HG02763 (cell line): ENCODE measurements around the gene CFAP97.
"Not testable (repeated sequence)": the region's sequence is repeated elsewhere in the genome, so short reads cannot be mapped to it uniquely, and the experiment has no call there.

Experiments
- ATAC-seq: cut with Tn5 transposase; IDR thresholded peaks from one replicate; pipeline ENCODE4 v1.9.1; 2021; ENCODE audit warnings: mild to moderate bottlenecking, moderate library complexity; ENCODE audit not compliant: unreplicated experiment

The CFAP97 gene

DNA sequence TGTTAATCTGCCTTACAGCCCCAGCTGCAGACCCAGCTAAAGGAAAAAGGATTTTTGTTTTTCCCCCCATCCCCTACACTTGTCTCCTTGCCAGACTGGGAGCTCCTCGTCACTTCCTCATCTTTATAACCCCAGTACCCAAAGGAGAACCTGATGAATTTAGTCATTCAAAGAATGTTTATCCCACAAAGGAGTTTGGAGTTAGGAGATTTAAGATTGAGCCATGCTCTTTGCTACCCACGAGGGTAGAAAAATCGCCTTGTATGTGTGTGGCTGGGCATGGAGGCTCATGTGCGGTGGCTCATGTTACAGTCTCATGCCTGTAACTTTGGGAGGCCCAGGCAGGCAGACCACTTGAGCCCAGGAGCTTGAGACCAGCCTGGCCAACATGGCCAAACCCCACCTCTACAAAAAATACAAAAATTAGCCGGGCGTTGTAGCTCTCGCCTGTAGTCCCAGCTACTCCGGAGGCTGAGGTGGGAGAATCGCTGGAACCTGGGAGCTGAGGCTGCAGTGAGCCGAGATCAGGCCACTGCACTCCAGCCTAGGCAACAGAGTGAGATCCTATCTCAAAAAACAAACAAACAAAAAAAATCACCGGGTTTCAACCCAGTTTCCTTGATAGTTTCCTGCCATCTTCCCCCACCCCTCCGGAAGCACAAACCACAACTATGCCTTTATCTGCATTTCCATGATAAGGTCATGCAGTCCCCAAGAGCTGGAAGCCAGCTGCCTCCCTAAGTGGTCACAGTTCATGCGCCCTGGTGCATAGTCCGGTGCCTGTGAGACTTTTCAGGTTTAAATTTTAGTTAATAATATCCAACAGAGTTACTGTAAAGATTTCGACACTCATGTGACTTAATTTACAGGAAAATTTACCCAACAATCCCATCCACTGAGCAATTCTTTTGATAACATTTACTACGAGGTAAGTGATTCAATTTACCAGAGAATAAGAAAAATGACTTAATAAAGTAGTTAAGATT is 1.5 kb downstream of the CFAP97 start:
- ATAC-seq: no peak

DNA sequence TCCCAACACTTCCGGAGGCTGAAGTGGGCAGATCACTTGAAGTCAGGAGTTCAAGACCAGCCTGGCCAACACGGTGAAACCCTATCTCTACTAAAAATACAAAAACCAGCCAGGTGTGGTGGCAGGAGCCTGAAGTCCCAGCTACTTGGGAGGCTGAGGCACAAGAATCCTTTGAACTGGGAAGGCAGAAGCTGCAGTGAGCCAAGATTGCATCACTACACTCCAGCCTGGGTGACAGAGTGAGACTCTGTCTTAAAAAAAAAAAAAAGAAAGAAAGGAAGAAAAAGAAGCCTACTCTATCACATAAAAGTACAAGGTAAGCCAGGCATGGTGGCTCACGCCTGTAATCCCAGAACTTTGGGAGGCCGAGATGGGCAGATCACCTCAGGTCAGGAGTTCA is 5.6 kb downstream of the CFAP97 start:
- not testable (repeated sequence) for ATAC-seq

DNA sequence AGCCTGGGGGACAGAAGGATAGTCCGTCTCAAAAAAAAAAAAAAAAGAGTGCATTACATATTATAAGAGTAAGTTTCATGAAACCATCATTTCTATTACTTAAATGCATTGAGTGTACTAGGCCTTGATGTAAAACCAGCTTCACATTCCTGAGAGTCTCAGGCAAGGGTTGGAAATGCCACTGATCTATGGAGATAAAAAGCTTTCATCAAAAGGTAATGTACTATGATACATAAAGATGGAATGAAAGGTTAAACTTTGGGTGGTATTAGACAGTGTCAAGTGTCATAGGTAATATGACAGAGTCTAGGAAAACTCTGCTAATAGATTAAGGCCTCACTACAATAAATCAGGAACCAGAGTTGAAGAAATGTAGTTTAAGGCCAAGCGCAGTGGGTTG is 7.4 kb downstream of the CFAP97 start:
- no peak for ATAC-seq

DNA sequence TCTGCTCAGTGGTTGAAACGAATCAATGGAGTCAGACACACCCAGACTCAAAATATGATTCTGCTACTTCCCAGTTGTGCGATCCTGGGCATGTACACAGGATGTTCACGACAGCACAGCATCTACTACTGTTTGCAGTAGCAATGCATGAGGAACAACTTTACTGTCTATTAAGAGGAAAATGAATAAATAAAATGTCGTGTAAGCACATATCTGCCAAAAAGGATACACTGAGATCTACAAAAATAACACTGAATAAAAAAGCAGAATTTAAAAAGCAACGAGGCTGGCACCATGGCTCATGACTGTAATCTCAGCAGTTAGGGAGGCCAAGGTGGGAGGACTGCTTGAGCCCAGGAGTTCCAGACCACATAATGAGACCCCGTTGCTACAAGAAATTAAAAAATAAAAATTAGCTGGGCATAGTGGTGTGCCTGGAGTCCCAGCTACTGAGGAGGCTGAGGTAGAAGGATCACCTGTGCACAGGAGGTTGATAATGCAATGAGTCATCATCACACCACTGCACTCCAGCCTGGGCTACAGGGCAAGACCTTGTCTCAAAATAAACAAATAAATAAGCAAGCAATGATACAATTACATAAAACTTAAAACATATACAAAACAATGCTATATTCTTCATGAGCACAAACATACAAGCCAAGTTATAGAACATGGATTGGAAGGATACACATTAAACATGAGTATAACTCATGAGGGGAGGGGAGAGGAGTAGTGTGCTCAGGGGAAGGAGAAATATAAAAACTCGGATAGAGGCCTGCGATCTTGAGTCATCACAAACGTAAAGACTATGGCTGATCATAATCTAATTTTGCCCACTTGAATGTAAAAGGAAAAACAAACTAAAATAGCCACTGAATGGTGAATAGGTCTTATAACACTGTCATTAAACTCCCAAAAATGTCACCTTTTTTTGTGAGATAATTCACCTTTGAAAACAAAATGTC is 8.6 kb downstream of the CFAP97 start:
- no peak for ATAC-seq

DNA sequence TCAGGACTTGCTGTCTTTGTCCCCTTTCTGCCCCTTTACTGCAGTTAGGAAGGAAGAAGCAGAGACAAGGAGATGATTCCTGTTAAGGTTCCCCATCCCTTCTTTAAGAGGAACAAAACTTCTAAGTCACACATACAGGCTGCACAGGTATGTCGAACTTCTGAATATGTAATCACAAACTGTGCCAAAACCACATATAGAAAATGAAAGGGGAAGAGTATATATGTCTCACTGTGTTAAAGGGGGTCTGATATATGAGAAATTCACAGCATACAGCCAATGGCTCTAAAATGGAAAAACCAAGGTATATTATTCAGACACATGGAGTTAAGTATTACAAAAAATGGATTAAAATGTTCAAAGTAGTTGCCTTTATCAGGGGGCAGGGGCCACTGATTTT is 11.7 kb downstream of the CFAP97 start:
- peak; percentile 51 for ATAC-seq

DNA sequence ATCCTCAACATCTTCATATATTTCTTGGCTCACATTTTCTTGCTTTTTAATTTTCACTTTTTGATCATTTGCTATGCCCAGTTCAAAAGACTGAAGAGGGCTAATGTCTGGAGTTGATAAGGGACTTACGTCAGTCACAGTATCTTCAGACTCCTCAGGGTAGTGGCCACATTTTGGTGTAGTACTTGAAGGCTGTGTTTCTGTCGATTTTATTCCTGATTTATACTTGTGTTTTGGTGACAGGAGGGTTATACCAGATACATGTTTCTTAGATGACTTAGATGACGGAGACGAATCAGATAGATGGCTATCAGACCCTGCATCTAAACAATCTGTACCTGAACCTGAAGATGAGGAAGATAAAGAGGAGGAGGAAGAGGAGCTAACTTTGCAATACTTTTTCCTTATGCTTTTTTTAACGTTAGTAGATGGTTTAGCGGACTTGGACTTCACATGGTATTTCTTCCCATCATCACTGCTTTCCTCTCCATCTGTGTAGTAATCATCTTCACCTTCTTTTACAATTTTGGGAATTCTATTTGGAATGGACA is 13.4 kb downstream of the CFAP97 start:
- no peak for ATAC-seq

DNA sequence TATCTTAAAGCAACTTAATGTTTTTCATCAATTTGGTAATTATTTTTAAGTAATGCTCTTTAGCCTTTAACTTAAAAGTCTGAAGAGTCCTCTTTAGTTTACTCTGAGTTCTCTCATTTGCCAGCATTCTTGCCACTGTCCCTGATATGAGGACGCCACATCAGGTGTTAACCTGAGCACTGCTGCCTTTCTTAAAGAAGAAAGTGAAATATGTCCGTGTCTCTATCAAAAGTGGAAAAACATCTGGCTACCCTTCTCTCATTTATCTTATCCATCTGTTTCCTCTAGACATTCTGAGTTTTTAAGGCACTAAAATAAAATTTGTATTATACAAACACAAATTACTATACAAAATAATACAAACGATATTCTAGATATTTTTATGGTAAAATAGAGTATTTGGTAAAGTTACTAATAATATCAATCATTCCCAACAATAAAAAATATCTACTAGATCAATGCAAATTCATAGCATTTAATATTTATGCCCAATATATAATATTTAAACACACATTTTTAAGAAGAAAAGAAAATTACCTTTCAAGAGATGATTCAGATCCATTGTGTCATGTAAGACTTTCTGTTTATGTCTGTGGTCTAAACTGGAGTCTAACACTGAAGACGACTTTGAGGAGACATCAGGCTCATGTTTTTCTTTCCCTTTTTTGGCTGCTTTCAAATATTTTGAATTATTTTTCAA is 14.0 kb downstream of the CFAP97 start:
- no peak for ATAC-seq

DNA sequence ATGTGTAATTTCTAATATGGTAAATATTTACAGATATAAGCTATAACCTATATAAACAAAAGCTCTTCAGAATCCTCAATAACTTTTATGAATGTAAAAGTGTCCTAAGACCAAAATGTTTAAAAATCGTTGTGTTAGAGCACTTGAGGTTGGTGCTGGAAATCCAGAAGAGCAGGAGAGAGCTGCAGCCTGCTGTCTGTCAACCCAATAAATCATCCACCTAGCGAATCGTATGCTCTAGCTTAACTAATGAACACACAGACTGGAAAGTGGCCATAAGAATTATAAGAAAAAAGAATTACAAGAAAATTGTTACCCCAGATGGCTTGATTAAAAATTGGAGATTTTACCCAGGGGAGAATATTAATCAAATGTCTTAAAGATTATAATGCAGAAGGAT is 17.0 kb downstream of the CFAP97 start:
- no peak for ATAC-seq

DNA sequence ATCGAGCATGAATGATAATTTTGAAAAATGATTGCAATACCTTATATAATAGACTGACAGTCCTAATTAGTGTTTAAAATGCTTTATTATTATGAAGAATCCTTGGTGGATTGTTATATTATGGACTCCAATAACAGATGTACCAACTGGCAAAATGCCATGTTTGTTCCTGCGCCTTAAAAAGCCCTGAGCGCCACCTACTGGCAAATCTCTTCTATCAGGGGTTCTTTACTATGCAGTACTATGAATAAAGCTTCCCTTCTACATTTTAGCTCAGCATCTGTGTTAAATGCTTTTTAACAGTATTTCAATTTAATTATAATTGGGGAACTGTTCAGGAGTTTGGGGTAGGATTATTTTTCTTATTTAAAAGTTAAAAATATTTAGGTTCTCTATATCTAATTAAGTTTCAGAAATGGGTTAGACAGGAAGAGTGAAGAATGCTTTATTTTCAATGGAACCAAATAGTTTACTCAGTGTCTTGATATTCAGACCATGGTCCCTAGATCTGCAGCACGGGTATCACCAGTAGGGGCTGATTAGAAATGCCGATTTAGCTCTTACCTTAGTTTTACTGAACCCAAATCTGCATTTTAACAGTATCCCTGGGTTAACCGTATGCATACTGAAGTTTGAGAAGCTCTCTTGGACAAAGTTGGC is 20.0 kb downstream of the CFAP97 start:
- ATAC-seq: peak; percentile 73

DNA sequence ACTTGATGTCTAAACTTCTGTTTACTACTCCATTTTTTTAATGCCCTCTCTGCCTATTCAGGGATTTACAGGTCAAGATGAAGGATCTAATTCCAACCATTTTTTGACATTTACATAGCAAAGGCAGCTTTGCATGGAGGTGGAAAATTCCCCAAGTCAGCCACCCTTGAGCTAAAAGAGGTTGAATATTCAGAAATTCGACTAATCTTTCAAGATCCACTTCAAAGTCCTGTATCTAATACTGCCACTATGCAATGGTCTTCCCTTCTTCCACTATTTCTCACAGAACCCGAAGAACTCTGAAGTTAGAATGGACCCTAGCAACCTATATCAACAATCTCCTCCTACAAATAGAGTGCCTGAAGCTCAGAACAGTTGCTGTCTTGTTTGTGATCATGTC is 21.6 kb downstream of the CFAP97 start:
- ATAC-seq: no peak

DNA sequence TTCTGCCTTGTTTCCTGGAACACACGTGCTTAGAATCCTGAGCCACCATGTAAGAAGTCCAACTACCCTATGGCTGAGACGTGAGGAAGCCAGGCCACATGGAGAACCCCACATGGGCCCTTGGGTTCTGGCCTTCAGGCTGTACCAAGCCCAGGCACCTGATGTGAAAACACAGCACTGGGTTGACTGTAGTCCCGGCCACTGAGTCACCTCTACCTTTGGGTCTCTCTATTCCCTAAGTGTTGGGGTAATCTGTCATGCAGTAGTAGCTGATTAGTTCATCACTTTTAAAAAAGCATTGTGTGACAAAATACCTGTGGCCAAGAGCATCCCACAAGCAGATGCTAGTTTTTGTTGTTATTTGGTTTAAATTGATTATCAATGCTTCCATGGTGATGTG is 24.3 kb downstream of the CFAP97 start:
- ATAC-seq: no peak

DNA sequence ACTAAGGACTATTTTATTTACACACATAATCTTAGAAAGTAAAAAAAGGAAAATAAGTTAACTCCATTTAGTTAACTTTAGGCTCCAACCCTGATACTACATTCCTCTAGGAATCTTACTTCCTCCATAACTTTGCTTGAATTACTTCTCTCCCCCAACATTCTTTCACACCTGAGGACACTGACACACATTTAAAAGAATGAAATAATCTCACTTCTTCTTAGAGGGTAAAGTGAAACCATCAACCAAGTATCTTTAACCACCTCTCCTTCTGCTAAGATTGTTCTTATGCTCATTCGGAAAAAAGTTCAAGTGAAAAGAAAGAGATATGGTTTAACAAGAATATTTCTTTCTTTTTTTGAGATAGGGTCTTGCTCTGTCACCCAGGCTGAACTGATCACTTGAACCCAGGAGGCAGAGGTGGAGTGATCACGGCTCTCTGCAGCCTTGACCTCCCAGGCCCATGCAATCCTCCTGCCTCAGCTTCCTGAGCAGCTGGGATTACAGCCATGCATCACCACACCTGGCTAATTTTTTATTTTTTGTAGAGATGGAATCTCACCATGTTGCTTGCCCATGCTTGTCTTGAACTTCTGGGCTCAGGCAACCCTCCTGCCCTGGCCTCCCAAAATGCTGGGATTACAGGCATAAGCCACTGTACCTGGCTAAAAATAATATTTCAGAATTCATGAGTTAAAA is 32.3 kb downstream of the CFAP97 start:
- peak; percentile 79 for ATAC-seq

DNA sequence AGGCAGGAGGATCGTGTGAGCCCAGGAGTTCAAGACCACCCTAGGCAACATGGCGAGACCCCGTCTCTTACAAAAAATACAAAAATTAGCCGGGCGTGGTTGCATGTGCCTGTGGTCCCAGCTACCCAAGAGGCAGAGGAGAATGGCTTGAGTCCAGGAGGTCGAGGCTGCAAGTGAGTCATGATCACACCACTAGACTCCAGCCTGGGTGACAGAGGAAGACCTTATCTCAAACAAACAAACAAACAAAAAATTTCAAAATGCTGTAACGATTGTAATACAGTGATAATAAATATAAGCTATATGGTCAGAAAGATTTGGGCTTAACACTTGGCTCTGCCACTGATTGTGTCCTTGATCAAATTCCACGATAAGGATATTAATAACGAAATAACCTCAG is 36.6 kb downstream of the CFAP97 start:
- no peak for ATAC-seq

DNA sequence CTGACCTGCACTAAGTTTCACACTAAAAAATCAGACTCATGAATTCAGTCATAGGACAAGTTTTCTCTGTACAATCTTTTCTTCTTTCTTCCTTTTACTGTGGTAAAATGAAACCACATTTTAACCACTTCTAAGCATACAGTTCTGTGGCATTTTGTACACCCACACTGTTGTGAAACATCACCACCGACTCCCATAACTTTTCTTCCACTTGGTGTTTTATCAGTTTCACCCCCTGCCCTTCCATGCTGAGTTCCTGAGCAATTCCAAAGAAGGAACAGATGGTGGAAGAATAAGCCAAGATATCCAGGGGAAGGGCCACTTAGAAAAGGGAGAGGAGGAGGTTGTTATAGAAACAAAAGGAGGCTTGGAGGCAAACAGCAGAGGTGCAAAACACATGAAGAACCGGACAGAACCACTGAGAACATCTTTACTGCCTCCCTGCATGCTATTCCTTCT is 38.2 kb downstream of the CFAP97 start:
- ATAC-seq: peak; percentile 85

DNA sequence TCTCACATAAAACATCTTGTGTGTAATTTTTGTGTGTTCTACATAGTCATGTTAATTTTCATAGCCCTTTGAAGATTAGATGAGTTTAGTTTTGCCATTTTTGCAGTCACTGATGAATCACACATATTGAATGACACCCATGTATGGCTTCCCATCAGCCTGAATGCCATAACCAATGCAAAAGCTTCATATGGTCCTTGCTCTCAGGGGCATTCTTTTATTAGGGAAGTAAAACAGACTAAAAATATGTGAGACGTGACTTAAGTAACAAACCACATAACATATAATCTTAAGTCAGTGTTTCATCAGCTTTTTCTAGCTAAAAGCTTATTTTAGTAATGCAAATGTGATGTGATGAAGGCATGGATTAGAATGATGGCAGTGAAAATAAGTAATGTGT is 52.5 kb downstream of the CFAP97 start:
- ATAC-seq: no peak

DNA sequence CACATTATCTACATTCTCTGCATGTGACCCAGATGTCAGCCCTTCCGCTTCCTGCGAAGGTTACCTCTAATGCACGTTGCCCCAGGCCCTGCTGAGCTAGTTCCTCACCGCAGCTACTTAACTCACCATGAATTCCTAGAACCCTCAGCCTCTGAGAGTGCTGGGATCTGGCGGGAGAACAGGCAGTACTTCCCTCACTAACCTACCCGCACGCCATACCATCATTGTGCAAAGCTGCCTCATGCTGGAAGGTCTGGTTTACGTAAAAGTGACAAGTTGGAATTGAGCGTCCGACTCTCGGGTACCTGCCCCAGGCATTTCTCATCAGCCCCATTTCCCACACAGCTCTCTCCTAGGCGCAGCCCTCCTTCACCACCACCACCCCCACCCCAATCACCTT is 54.4 kb downstream of the CFAP97 start:
- ATAC-seq: no peak

DNA sequence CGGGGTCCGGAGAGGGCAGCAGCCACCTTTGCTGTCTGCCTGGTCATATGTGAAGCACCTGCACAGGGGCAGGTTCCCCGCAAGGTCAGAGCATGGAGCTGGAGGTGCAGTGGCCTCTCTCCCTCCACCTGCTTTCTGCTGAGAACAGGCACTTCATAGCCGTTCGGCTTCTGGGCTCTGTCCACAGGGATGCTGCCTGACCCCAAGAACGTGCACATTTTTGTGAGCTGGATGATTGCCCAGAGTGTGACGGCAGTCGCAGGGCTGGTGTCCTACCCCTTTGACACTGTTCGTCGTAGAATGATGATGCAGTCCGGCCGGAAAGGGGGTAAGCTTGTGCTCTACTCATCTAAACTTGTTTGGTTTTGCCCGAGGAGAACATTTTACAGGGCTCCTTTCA is 58.2 kb downstream of the CFAP97 start:
- no peak for ATAC-seq

DNA sequence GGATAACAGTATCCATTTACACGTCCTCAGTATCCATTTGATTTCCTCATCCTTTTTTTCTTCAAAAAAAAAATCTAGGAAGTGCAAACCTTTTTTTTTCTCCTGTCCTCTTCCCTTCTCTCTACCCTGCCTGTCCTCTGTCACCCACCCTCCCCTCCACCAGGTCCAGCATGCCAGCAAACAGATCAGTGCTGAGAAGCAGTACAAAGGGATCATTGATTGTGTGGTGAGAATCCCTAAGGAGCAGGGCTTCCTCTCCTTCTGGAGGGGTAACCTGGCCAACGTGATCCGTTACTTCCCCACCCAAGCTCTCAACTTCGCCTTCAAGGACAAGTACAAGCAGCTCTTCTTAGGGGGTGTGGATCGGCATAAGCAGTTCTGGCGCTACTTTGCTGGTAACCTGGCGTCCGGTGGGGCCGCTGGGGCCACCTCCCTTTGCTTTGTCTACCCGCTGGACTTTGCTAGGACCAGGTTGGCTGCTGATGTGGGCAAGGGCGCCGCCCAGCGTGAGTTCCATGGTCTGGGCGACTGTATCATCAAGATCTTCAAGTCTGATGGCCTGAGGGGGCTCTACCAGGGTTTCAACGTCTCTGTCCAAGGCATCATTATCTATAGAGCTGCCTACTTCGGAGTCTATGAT is 59.1 kb downstream of the CFAP97 start:
- no peak for ATAC-seq

DNA sequence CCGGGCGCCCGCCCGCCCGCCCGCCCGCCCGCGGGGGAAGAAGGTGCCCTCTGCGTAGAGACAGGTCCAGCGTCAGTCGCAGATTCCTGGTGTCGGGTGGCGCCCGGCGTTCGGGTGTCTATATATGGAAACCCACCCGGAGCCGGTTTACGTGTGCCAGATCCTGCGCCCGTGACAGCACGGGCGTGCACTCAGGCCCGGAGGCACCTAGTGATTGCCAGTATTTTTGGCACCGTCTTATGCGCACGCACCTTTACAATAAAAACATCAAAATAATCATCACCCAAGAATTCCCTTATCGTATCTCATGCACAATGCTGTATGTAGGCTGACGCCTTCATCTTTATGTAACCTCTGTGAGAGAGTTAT is 60.2 kb downstream of the CFAP97 start:
- peak; percentile 15 for ATAC-seq
